T-helper 2 cell (primary cell): ENCODE results near the gene CASQ2.

Experiments
- DNase-seq, 5 experiments: peaks; one replicate each; pipeline versions ENCODE4 v3.0.0 to v3.0.0-alpha.2; 2012 to 2022
- total RNA-seq, 2 donors: gene quantifications; one replicate each; lab custom pipeline; 2026; lab: John Stamatoyannopoulos, UW

The CASQ2 gene
- total RNA-seq = 0 reads per million in 2 donors

- DNase-seq = no peak
Measured at GRCh38 chr1:115768549-115768948, at the start of gene CASQ2. Gene CASQ2 (minus strand): TSS chr1:115768714. CDS start chr1:115768541, 173 bp downstream.

- no peak for DNase-seq
Measured at GRCh38 chr1:115815694-115816093, 47.2 kb upstream of the CASQ2 start.

GRCh38 chr1:115814685-115815398 lies 46.3 kb upstream of the CASQ2 start:
- no peak for DNase-seq

- no peak for DNase-seq
Measured at GRCh38 chr1:115813727-115814126, 45.2 kb upstream of the CASQ2 start.

GRCh38 chr1:115811140-115811828 lies 42.8 kb upstream of the CASQ2 start:
- DNase-seq = no peak

- no peak for DNase-seq
Measured at GRCh38 chr1:115810609-115811008, 42.1 kb upstream of the CASQ2 start.

- DNase-seq = no peak
Measured at GRCh38 chr1:115809847-115810246, 41.3 kb upstream of the CASQ2 start.

- DNase-seq = no peak
Measured at GRCh38 chr1:115809076-115809475, 40.6 kb upstream of the CASQ2 start.

GRCh38 chr1:115807723-115808122 lies 39.2 kb upstream of the CASQ2 start:
- DNase-seq = peak in 2 of 5 experiments; percentile 4 to 55

- DNase-seq = no peak
Measured at GRCh38 chr1:115805597-115805996, 37.1 kb upstream of the CASQ2 start.

GRCh38 chr1:115802416-115802815 lies 33.9 kb upstream of the CASQ2 start:
- DNase-seq = no peak

- no peak for DNase-seq
Measured at GRCh38 chr1:115797486-115797885, 29.0 kb upstream of the CASQ2 start.

GRCh38 chr1:115796897-115797296 lies 28.4 kb upstream of the CASQ2 start:
- DNase-seq = no peak

- no peak for DNase-seq
Measured at GRCh38 chr1:115796036-115796435, 27.5 kb upstream of the CASQ2 start.

GRCh38 chr1:115794976-115795639 lies 26.6 kb upstream of the CASQ2 start:
- DNase-seq = no peak

- DNase-seq = no peak
Measured at GRCh38 chr1:115793162-115793561, 24.6 kb upstream of the CASQ2 start.

GRCh38 chr1:115791816-115792215 lies 23.3 kb upstream of the CASQ2 start:
- no peak for DNase-seq

- DNase-seq = no peak
Measured at GRCh38 chr1:115790846-115791245, 22.3 kb upstream of the CASQ2 start.

- DNase-seq = peak in 1 of 5 experiments; percentile 3
Measured at GRCh38 chr1:115790356-115790755, 21.8 kb upstream of the CASQ2 start.

- no peak for DNase-seq
Measured at GRCh38 chr1:115783311-115783710, 14.8 kb upstream of the CASQ2 start.

GRCh38 chr1:115782571-115783281 lies 14.2 kb upstream of the CASQ2 start:
- DNase-seq = no peak

- no peak for DNase-seq
Measured at GRCh38 chr1:115781851-115782250, 13.3 kb upstream of the CASQ2 start.

GRCh38 chr1:115781343-115781742 lies 12.8 kb upstream of the CASQ2 start:
- no peak for DNase-seq
